Measurements from ENCODE around the gene RPP25L. TPM values are rescaled to one million over a fixed set of nuclear protein-coding genes. Genes with fewer than 3 reads are reported as not detected.

RPP25L gene
- 18.0 and 20.8 TPM in 2 replicates for total RNA-seq

GRCh38 chr9:34611811-34612787 lies at the start of gene RPP25L:
RPP25L (minus strand) TSS chr9:34612097; CDS start chr9:34611296, 801 bp downstream.

GRCh38 chr9:34651876-34652601 lies 40.1 kb upstream of the RPP25L start, which contains the start of gene IL11RA:
IL11RA (plus strand) TSS chr9:34652185; CDS start chr9:34655218, 3,033 bp downstream.

GRCh38 chr9:34646211-34647083 lies 34.5 kb upstream of the RPP25L start, which contains the start of gene GALT:
GALT (plus strand) TSS chr9:34646675; CDS start chr9:34646705, 30 bp downstream.

GRCh38 chr9:34637356-34638137 lies 25.6 kb upstream of the RPP25L start, which contains the start of gene SIGMAR1:
SIGMAR1 (minus strand) TSS chr9:34637787; CDS start chr9:34637697, 90 bp downstream.

GRCh38 chr9:34628656-34629490 lies 17.0 kb upstream of the RPP25L start, which contains the start of gene ARID3C:
ARID3C (minus strand) TSS chr9:34629066; CDS start chr9:34628014, 1,052 bp downstream.

GRCh38 chr9:34620061-34620994 lies 8.4 kb upstream of the RPP25L start, which contains the start of gene DCTN3:
DCTN3 (minus strand) TSS chr9:34620495; CDS start chr9:34620464, 31 bp downstream.

GRCh38 chr9:34589636-34590380 lies 22.1 kb downstream of the RPP25L start, which contains the start of gene CNTFR:
CNTFR (minus strand) TSS chr9:34589724; CDS start chr9:34568981, 20,743 bp downstream.

Other genes with a start within 250 kb of the RPP25L start
- 2.4 TPM in 2 replicates for gene MYORG, start 235.2 kb downstream of the RPP25L start, total RNA-seq
- 12.2 and 16.9 TPM in 2 replicates for gene FAM219A, start 153.5 kb downstream of the RPP25L start, total RNA-seq
- gene DNAI1, start 153.3 kb downstream of the RPP25L start, total RNA-seq, result 0.45 TPM in 1 of 2 replicates, not detected in the other
- 0.09 TPM in 1 of 2 replicates, not detected in the other for gene ENHO, start 89.1 kb downstream of the RPP25L start, total RNA-seq
- not detected in 2 replicates for gene CNTFR, start 22.4 kb downstream of the RPP25L start, total RNA-seq
- 85.8 and 103 TPM in 2 replicates for gene DCTN3, start 8.4 kb upstream of the RPP25L start, total RNA-seq
- 0.09 TPM in 2 replicates for gene ARID3C, start 17.0 kb upstream of the RPP25L start, total RNA-seq
- 41.1 and 46.3 TPM in 2 replicates for gene SIGMAR1, start 25.7 kb upstream of the RPP25L start, total RNA-seq
- gene GALT, start 34.6 kb upstream of the RPP25L start, total RNA-seq, result 17.2 and 30.2 TPM in 2 replicates
- gene IL11RA, start 40.1 kb upstream of the RPP25L start, total RNA-seq, result 4.8 and 7.1 TPM in 2 replicates
- not detected in 2 replicates for gene CCL27, start 50.6 kb upstream of the RPP25L start, total RNA-seq
- gene CCL19, start 79.2 kb upstream of the RPP25L start, total RNA-seq, result not detected in 2 replicates
- gene CCL21, start 98.0 kb upstream of the RPP25L start, total RNA-seq, result not detected in 2 replicates

Measured in endothelial cell of coronary artery (primary cell).